Thymus (tissue), 11 donors: Measurements from ENCODE around the gene EDN2. TPM values are rescaled to one million over a fixed set of nuclear protein-coding genes. Genes with fewer than 3 reads are reported as not detected.

ENCODE experiments used
- DNase-seq, 9 donors: peaks; one replicate each; pipeline ENCODE4 v3.0.0-alpha.2; 2013; ENCODE audit warnings: low spot score in 9 of 9, low read depth in 6 of 9, missing footprints in 1 of 9
- H3K27ac ChIP-seq, 2 donors: one replicate each; pipeline ENCODE4 v1.5.1; 2013; ENCODE audit warnings: control low read depth in 1 of 2, low read depth in 1 of 2, low read length in 1 of 2, mild to moderate bottlenecking in 1 of 2, moderate library complexity in 1 of 2
- H3K27me3 ChIP-seq, 2 donors: one replicate each; pipeline ENCODE4 v1.5.1; 2013; ENCODE audit warnings: low read length in 1 of 2; ENCODE audit not compliant: control insufficient read depth in 2 of 2, insufficient read depth in 1 of 2
- H3K36me3 ChIP-seq, 2 donors: one replicate each; pipeline ENCODE4 v1.5.1; 2013; ENCODE audit warnings: low read length in 1 of 2, mild to moderate bottlenecking in 1 of 2, moderate library complexity in 1 of 2; ENCODE audit not compliant: control insufficient read depth in 2 of 2, insufficient read depth in 2 of 2
- H3K4me1 ChIP-seq, 2 donors: one replicate each; pipeline ENCODE4 v1.5.1; 2013; ENCODE audit warnings: low read length in 2 of 2; ENCODE audit not compliant: control insufficient read depth in 2 of 2, insufficient read depth in 2 of 2
- H3K4me3 ChIP-seq, 2 donors: one replicate each; pipeline ENCODE4 v1.5.1; 2013; ENCODE audit warnings: low read length in 2 of 2, control low read depth in 1 of 2, mild to moderate bottlenecking in 1 of 2
- H3K9me3 ChIP-seq, 2 donors: one replicate each; pipeline ENCODE4 v1.5.1; 2013; ENCODE audit warnings: low read length in 1 of 2, mild to moderate bottlenecking in 1 of 2; ENCODE audit not compliant: control insufficient read depth in 2 of 2, insufficient read depth in 1 of 2
- WGBS: extraction: QIAGEN DNeasy Blood & Tissue Kit; methylation state at CpG from one replicate; pipeline ENCODE4 v1.1.7; 2013; 5-methylcytosine and 5-hydroxymethylcytosine counted together
- polyA plus RNA-seq: library from polyadenylated mRNA; stranded (reverse); fragments of 200-250 nt; gene quantifications from one replicate; pipeline ENCODE4 v1.2.3, GENCODE V29; 2013
- total RNA-seq: library from RNA; stranded (reverse); fragments of 120-200 nt; gene quantifications from one replicate; pipeline ENCODE4 v1.2.4, GENCODE V29; 2013
- donor health status: healthy.

EDN2 gene
- total and polyA plus RNA-seq, 2 donors = 0.14 to 1.0 TPM

DNA sequence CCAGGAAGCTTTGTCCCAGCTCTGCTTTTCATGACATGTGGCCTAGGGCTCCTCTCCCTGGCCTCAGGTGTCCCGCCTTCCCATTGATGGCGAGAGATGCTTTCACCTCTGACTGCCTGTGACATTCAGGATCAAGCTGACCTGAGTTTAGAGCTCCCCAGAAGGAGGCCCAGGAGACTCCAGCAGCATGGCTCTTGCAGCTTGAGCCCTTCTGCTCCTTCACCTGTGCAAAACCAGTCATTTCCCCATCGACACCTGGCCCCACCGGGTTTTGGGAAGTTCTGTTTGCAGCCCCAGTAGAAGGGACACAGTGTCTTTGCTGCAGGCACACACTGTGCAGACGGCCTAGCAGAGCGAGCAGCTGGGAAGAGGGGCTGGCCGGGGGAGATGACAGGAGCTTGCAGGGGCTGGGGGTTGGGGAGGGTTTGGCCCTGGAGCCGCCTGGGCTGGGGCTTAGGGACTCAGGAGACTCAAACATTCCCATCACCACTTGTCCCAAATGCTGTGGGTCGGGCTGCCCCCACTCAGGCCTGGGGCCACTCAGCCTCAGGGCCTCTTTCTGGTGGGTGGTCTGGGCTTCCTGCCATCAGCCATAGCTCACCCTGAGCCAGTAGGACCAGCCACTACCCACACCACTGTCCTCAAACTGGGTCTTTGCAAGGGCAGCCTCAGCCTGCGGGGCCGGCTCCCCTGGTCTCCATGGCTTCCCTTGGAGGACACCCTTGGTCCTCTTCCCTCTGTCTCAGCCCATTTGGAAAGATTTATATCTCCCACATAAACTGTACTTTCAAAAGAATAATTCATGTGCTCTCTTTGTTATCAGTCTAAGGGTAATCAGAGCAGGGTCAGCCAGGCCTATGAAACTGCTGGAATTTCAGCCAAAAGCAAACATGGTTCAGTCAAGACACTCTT, 3.8 kb upstream of the EDN2 start:
- no peak for DNase-seq
- Histone ChIP-seq H3K27me3 (peaks cover 2 to 53% of the 10 kb centered on the region in 2 donors), H3K4me3 (no peak overlapping the region), H3K9me3 (no peaks in the 10 kb centered on the region), H3K27ac (no peak overlapping the region), H3K36me3 (no peaks in the 10 kb centered on the region), H3K4me1 (peaks cover 0 to 26% of the 10 kb centered on the region in 2 donors)
- 95% methylated on average over 11 of the region's 11 CpGs for WGBS

DNA sequence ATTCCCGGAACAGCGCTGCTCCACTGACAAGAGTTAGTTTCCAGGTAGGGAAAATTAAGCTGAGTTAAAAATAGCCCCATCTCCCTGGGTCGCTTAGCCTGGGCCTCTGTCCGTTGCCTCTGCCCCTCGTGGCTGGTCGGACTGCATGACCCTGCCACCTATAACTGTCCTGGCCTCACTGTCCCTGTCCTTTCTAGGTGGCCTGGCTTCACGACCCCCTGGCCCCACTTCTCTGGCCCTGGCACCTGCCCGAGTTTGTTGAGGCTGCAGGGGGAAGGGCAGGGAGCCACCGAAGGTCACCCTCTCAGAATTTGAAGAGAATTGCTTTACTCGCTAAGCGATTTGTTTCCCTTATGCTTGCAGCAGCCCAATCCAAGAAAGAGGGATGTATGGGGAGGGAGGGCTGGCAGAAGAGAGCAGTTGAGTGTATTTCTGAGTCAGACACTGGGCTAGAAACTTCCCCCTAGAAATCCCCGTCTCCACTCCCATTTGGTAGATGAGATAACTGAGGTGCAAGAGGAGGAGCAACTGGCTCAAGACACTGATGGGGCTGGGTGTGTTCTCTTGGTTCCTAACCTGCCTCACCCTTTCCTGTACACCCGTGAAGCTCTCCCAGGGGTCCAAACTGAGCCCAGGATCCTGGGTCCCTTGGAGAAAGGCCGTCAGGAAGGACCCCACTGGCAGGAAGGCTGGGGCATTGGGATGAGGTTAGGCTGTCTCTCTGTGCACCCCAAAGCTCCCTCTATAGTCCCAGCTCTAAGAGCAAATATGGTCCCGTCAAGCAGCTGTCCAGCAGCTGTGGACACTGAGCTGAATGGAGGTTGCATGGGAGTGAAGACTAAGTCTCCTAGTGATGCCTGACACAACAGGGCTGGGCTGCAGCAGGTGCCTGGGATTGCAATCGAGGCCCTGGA, 2.9 kb upstream of the EDN2 start:
- DNase-seq = no peak
- Histone ChIP-seq H3K4me3 (no peak overlapping the region), H3K27ac (no peak overlapping the region), H3K36me3 (no peaks in the 10 kb centered on the region), H3K27me3 (peaks cover 2 to 53% of the 10 kb centered on the region in 2 donors), H3K4me1 (peaks cover 0 to 30% of the 10 kb centered on the region in 2 donors), H3K9me3 (no peaks in the 10 kb centered on the region)
- WGBS = 65% methylated on average over 16 of the region's 16 CpGs

GRCh38 chr1:41486371-41487125, 2.1 kb upstream of the EDN2 start:
- no peaks in the 10 kb centered on the region for H3K36me3 ChIP-seq
- H3K4me1 ChIP-seq = peaks cover 0 to 30% of the 10 kb centered on the region in 2 donors
- peaks cover 2 to 53% of the 10 kb centered on the region in 2 donors for H3K27me3 ChIP-seq
- H3K9me3 ChIP-seq = no peaks in the 10 kb centered on the region
- no peak overlapping the region for H3K27ac ChIP-seq
- WGBS = 24% methylated on average over 23 of the region's 23 CpGs
- DNase-seq = no peak
- H3K4me3 ChIP-seq = no peak overlapping the region

- Histone ChIP-seq H3K27ac (no peak overlapping the region), H3K36me3 (no peaks in the 10 kb centered on the region), H3K9me3 (no peaks in the 10 kb centered on the region), H3K4me1 (peaks cover 0 to 30% of the 10 kb centered on the region in 2 donors), H3K27me3 (peaks cover 2 to 53% of the 10 kb centered on the region in 2 donors), H3K4me3 (no peak overlapping the region)
- no peak for DNase-seq
- WGBS = 76% methylated on average over 4 of the region's 4 CpGs
Observed at GRCh38 chr1:41486053-41486370, 1.5 kb upstream of the EDN2 start.

DNA sequence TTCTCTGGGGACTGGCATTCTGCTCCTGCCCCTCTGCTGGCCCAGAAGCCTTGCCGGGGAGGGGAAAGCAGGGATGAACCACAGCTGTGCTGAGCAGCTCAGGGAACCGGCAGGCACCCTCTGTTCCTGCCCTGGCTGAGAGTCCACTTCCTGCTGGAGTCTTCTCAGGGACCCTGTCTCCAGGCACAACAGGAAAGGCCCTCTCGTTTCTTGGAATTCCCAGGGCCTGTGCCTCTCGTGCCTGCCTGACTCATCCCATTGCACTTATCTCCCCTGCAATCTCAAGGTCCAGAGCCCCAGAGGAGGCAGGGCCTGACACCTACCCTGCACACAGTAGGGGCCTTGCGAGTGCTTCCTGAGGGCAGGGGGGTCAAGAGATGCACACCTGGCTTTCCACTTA, 1.1 kb upstream of the EDN2 start:
- Histone ChIP-seq H3K27ac (no peak overlapping the region), H3K27me3 (peaks cover 2 to 53% of the 10 kb centered on the region in 2 donors), H3K4me3 (no peak overlapping the region), H3K36me3 (no peaks in the 10 kb centered on the region), H3K4me1 (peaks cover 0 to 30% of the 10 kb centered on the region in 2 donors), H3K9me3 (no peaks in the 10 kb centered on the region)
- DNase-seq = no peak
- 85% methylated on average over 5 of the region's 5 CpGs for WGBS

GRCh38 chr1:41483960-41484401, 502 bp downstream of the EDN2 start:
- DNase-seq = no peak
- no peaks in the 10 kb centered on the region for H3K9me3 ChIP-seq
- H3K27ac ChIP-seq = no peak overlapping the region
- H3K4me1 ChIP-seq = peaks cover 0 to 30% of the 10 kb centered on the region in 2 donors
- no peak overlapping the region for H3K4me3 ChIP-seq
- H3K27me3 ChIP-seq = peaks cover 2 to 53% of the 10 kb centered on the region in 2 donors
- WGBS = 82% methylated on average over 9 of the region's 9 CpGs
- no peaks in the 10 kb centered on the region for H3K36me3 ChIP-seq

- 89% methylated on average over 21 of the region's 21 CpGs for WGBS
- Histone ChIP-seq H3K36me3 (no peaks in the 10 kb centered on the region), H3K27ac (peak overlapping the region in 1 of 2 donors; percentile 8), H3K4me1 (peaks cover 0 to 30% of the 10 kb centered on the region in 2 donors), H3K9me3 (no peaks in the 10 kb centered on the region), H3K4me3 (no peak overlapping the region), H3K27me3 (peaks cover 2 to 48% of the 10 kb centered on the region in 2 donors)
- DNase-seq = no peak
Observed at GRCh38 chr1:41483001-41483850, 1.3 kb downstream of the EDN2 start.
